Trophoblast cell (in vitro differentiated cells and primary cell): ENCODE data around the gene POTEB. TPM values are rescaled to one million over a fixed set of nuclear protein-coding genes. Genes with fewer than 3 reads are reported as not detected.
"Not testable (repeated sequence)": the region's sequence is repeated elsewhere in the genome, so short reads cannot be mapped to it uniquely, and the experiment has no call there.

Source experiments
- DNase-seq, 2 donors: peaks; one replicate each; pipeline ENCODE4 v3.0.0-alpha.2; 2016
- H2AFZ ChIP-seq: 2 replicates; pipeline ENCODE4 v1.6.1; 2013; ENCODE audit warnings: low read length, moderate library complexity, mild to moderate bottlenecking; ENCODE audit not compliant: insufficient read depth, poor library complexity
- H2AK5ac ChIP-seq: 2 replicates; pipeline ENCODE4 v1.6.1; 2013; ENCODE audit warnings: mild to moderate bottlenecking, low read length
- H2BK120ac ChIP-seq: 2 replicates; pipeline ENCODE4 v1.6.1; 2013; ENCODE audit warnings: low read length, mild to moderate bottlenecking, moderate library complexity; ENCODE audit not compliant: insufficient read depth, poor library complexity
- H2BK12ac ChIP-seq: 2 replicates; pipeline ENCODE4 v1.6.1; 2013; ENCODE audit warnings: mild to moderate bottlenecking, low read length, moderate library complexity
- H2BK5ac ChIP-seq: 2 replicates; pipeline ENCODE4 v1.6.1; 2013; ENCODE audit warnings: low read length, low read depth, moderate library complexity, mild to moderate bottlenecking; ENCODE audit not compliant: poor library complexity
- H3K14ac ChIP-seq: 2 replicates; pipeline ENCODE4 v1.6.1; 2013; ENCODE audit warnings: mild to moderate bottlenecking, low read length
- H3K18ac ChIP-seq: 2 replicates; pipeline ENCODE4 v1.6.1; 2013; ENCODE audit warnings: mild to moderate bottlenecking, low read length
- H3K23ac ChIP-seq: 2 replicates; pipeline ENCODE4 v1.6.1; 2013; ENCODE audit warnings: low read length
- H3K27ac ChIP-seq: 2 replicates; pipeline ENCODE4 v1.5.1; 2013; ENCODE audit warnings: low read depth, mild to moderate bottlenecking, inconsistent platforms, low read length, moderate library complexity
- H3K27me3 ChIP-seq: 2 replicates; pipeline ENCODE4 v1.6.1; 2013; ENCODE audit warnings: inconsistent platforms, mild to moderate bottlenecking, low read length, moderate library complexity; ENCODE audit not compliant: insufficient read depth
- H3K36me3 ChIP-seq, 2 experiments: 1 replicate in 1 of 2; 2 replicates in 1 of 2; pipeline ENCODE4 v1.6.1; 2013; ENCODE audit warnings: low read length in 2 of 2, mild to moderate bottlenecking in 2 of 2, moderate library complexity in 1 of 2; ENCODE audit not compliant: insufficient read depth in 2 of 2, control insufficient read depth in 1 of 2
- H3K4ac ChIP-seq: 2 replicates; pipeline ENCODE4 v1.6.1; 2013; ENCODE audit warnings: low read depth, mild to moderate bottlenecking, low read length, moderate library complexity
- H3K4me1 ChIP-seq, 2 experiments: 1 replicate in 1 of 2; 2 replicates in 1 of 2; pipeline ENCODE4 v1.6.1; 2013; ENCODE audit warnings: low read length in 2 of 2, mild to moderate bottlenecking in 2 of 2, moderate library complexity in 1 of 2; ENCODE audit not compliant: insufficient read depth in 2 of 2, control insufficient read depth in 1 of 2
- H3K4me2 ChIP-seq: 2 replicates; pipeline ENCODE4 v1.6.1; 2013; ENCODE audit warnings: inconsistent platforms, mild to moderate bottlenecking, low read length, moderate library complexity
- H3K4me3 ChIP-seq: 2 replicates; pipeline ENCODE4 v1.5.1; 2013; ENCODE audit warnings: mild to moderate bottlenecking, low read depth, low read length, inconsistent platforms
- H3K79me1 ChIP-seq: one replicate; pipeline ENCODE4 v1.6.1; 2013; ENCODE audit warnings: low read length
- H3K79me2 ChIP-seq: 2 replicates; pipeline ENCODE4 v1.6.1; 2013; ENCODE audit warnings: low read length, mild to moderate bottlenecking; ENCODE audit not compliant: control insufficient read depth, insufficient read depth, poor library complexity
- H3K9ac ChIP-seq: 2 replicates; pipeline ENCODE4 v1.6.1; 2013; ENCODE audit warnings: mild to moderate bottlenecking, low read length
- H3K9me3 ChIP-seq: 2 replicates; pipeline ENCODE4 v1.6.1; 2013; ENCODE audit warnings: low read depth, mild to moderate bottlenecking, control low read depth, inconsistent platforms, low read length; ENCODE audit not compliant: insufficient read depth
- H4K12ac ChIP-seq: 2 replicates; pipeline ENCODE4 v1.6.1; 2013; ENCODE audit warnings: low read depth, mild to moderate bottlenecking, low read length, moderate library complexity
- H4K8ac ChIP-seq: 2 replicates; pipeline ENCODE4 v1.6.1; 2013; ENCODE audit warnings: low read depth, mild to moderate bottlenecking, low read length, moderate library complexity
- H4K91ac ChIP-seq: one replicate; pipeline ENCODE4 v1.6.1; 2013; ENCODE audit warnings: low read depth, mild to moderate bottlenecking, low read length, moderate library complexity
- WGBS: extraction: QIAGEN DNeasy Blood & Tissue Kit; methylation state at CpG from one replicate; pipeline ENCODE4 v1.1.7; 2013; ENCODE audit warnings: missing lambda C conversion rate; ENCODE audit not compliant: insufficient read length, insufficient coverage; ENCODE audit errors: extremely low coverage; 5-methylcytosine and 5-hydroxymethylcytosine counted together
- polyA plus RNA-seq: library from polyadenylated mRNA; stranded (reverse); fragments of 200-250 nt; gene quantifications from 2 replicates; pipeline ENCODE4 v1.2.3, GENCODE V29; 2013

Gene POTEB
- polyA plus RNA-seq = not detected in 2 replicates

DNA sequence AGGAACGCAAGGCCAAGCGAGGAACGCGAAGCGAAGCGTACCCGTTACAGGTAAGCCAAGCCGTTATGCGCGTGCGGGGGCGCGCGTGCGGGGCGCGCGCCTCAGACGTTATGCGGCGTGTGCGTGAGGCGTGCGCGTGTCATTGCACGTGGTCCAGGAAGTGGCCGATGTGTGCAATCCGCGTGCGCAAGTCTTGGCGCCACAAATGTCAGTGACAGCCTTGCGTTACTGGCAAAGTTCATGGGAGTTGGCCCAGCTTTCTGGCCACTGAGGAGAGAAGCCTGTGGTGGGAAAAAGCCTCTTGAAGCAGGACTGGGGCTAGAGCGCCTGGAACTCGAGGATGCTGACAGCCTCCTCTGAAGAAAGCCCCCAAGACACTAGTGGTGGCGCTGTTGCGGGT, at the start of gene POTEB:
Gene POTEB, minus strand, starts transcription at position 101 of the 400 bp plus-strand sequence. CDS start 489 bp downstream, outside the sequence.
- not testable (repeated sequence) for DNase-seq, H4K12ac ChIP-seq

GRCh38 chr15:21890955-21891354, 13.4 kb upstream of the POTEB start:
- not testable (repeated sequence) for H3K4ac ChIP-seq, H2BK120ac ChIP-seq, H3K9ac ChIP-seq, H3K23ac ChIP-seq, H3K79me1 ChIP-seq, H3K79me2 ChIP-seq, H2BK12ac ChIP-seq, H3K18ac ChIP-seq, H4K8ac ChIP-seq, H3K36me3 ChIP-seq, H3K27me3 ChIP-seq, H4K91ac ChIP-seq, H3K4me3 ChIP-seq, H2AK5ac ChIP-seq, H2BK5ac ChIP-seq, H3K27ac ChIP-seq, H3K4me2 ChIP-seq, DNase-seq, H3K14ac ChIP-seq, H3K9me3 ChIP-seq, H3K4me1 ChIP-seq, H4K12ac ChIP-seq, H2AFZ ChIP-seq
- no CpG with 5 or more reads among the region's 6 CpGs for WGBS

More for the DNA sequence above, at the start of gene POTEB:
- not testable (repeated sequence) for H3K4me2 ChIP-seq, H2BK5ac ChIP-seq, H4K8ac ChIP-seq, H3K27me3 ChIP-seq, H3K4me1 ChIP-seq, H3K23ac ChIP-seq, H3K79me2 ChIP-seq, H3K9me3 ChIP-seq, H3K4me3 ChIP-seq, H2BK12ac ChIP-seq, H3K36me3 ChIP-seq, H3K4ac ChIP-seq, H2BK120ac ChIP-seq, H4K91ac ChIP-seq, H3K9ac ChIP-seq, H3K14ac ChIP-seq, H3K27ac ChIP-seq, H2AFZ ChIP-seq, H3K79me1 ChIP-seq, H3K18ac ChIP-seq, H2AK5ac ChIP-seq
- no CpG with 5 or more reads among the region's 36 CpGs for WGBS

GRCh38 chr15:21889542-21889941, 12.0 kb upstream of the POTEB start:
- WGBS = no CpG with 5 or more reads among the region's 47 CpGs
- H2BK12ac ChIP-seq, H3K27ac ChIP-seq, H4K8ac ChIP-seq, H2AK5ac ChIP-seq, H3K79me1 ChIP-seq, H4K12ac ChIP-seq, H3K36me3 ChIP-seq, H3K79me2 ChIP-seq, H3K4me1 ChIP-seq, H3K9me3 ChIP-seq, H2BK120ac ChIP-seq, H3K4ac ChIP-seq, H3K4me2 ChIP-seq, H3K9ac ChIP-seq, H3K4me3 ChIP-seq, H3K23ac ChIP-seq, H3K27me3 ChIP-seq, H3K14ac ChIP-seq, H2AFZ ChIP-seq, H3K18ac ChIP-seq, H4K91ac ChIP-seq, DNase-seq, H2BK5ac ChIP-seq: not testable (repeated sequence)

DNA sequence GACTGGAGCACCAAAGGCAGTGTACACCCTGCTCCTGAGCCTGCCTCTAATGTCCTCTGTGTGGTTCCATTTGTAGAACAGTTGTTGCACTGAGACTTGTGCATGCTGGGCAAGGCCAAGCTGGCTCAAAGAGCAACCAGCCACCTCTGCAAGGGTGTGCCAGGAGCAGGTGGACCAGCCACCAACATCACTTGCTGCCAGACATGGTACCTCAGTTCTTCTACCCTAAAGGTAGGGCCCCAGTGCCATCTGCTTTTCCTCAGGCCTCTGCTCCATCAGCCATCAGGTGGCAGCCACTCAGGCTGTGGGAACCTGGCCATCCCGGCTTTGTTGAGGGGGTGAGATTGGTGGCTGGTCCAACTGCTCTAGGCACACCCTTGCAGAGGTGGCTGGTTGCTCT, 38.7 kb downstream of the POTEB start:
- H3K27me3 ChIP-seq, H3K27ac ChIP-seq, H3K79me2 ChIP-seq, H2AK5ac ChIP-seq, H3K23ac ChIP-seq, H4K91ac ChIP-seq, DNase-seq, H3K4ac ChIP-seq, H3K18ac ChIP-seq, H3K36me3 ChIP-seq, H3K79me1 ChIP-seq, H4K8ac ChIP-seq, H3K4me3 ChIP-seq, H2BK120ac ChIP-seq, H2BK5ac ChIP-seq, H3K9me3 ChIP-seq, H3K4me1 ChIP-seq, H3K14ac ChIP-seq, H2AFZ ChIP-seq, H3K4me2 ChIP-seq, H2BK12ac ChIP-seq, H4K12ac ChIP-seq, H3K9ac ChIP-seq: not testable (repeated sequence)
- WGBS = no CpG with 5 or more reads among the region's 1 CpG
